NCI-H2227 (cell line): Measurements from ENCODE around the gene KIF13A.
A peak's percentile ranks its signal among the peaks of the same experiment; 100 is the strongest.

Source experiments
- DNase-seq: peaks from one replicate; lab custom pipeline; 2025; ENCODE audit not compliant: unreplicated experiment; lab: John Stamatoyannopoulos, UW

KIF13A gene

DNA sequence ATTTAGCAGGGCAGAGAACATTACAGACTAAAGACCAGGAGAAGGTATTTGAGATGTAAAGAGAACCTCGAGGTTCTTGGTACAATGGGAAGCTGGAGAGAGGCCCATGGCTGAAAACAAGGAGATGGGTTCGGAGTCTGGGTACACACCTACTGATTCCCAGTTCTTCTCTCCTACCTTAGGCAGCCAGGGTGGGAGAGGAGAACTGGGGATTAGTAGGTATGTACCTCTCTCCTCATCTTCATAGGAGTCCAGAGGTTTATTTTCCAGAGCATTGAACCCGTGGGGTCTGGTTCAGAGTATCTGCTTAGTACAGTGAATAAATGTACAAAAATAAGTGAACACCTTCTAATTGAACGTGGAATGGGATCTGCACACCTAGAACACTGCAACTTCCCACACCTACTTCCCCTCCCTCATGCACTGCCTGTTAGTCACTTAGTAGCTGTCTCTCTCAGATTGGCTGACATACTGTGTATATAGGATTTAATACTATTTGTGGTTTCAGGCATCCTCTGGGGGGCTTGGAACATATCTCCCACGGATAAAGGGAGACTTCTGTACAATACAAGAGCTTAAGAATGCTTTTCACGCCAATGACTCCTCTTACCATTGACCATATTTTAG lies 257.2 kb downstream of the KIF13A start:
- no peak for DNase-seq

- no peak for DNase-seq
These were observed 258.0 kb downstream of the KIF13A start for GRCh38 chr6:17729223-17730077.

DNA sequence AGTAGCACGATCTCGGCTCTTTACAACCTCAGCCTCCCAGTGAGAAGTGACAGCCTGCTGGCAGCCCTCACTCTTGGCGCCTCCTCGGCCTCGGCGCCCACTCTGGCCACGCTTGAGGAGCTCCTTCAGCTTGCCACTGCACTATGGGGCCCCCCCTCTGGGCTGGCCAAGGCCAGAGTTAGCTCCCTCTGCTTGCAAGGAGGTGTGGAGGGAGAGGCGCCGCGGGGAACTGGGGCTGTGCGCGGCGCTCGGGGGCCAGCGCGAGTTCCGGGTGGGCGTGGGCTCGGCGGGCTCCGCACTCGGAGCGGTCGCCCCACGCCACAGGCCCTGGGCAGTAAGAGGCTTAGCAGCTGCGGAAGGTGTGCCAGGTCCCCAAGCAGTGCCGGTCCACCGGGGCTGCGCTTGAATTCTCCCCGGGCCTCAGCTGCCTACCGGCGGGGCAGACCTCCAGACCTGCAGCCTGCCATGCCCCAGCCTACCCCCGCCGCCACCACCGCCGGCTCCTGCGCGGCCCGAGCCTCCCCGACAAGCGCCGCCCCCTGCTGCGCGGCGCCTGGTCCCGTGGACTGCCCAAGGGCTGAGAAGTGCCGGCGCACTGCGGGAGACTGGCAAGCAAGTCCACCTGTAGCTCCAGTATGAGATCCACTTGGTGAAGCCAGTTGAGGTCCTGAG lies 258.7 kb downstream of the KIF13A start:
- no peak for DNase-seq

GRCh38 chr6:17725083-17725482 lies 262.4 kb downstream of the KIF13A start:
- peak; percentile 69 for DNase-seq

GRCh38 chr6:17724341-17724740 lies 263.1 kb downstream of the KIF13A start:
- DNase-seq, result no peak

GRCh38 chr6:17721671-17722070 lies 265.8 kb downstream of the KIF13A start:
- no peak for DNase-seq

- no peak for DNase-seq
These were observed 268.0 kb downstream of the KIF13A start for GRCh38 chr6:17719323-17720041.

DNA sequence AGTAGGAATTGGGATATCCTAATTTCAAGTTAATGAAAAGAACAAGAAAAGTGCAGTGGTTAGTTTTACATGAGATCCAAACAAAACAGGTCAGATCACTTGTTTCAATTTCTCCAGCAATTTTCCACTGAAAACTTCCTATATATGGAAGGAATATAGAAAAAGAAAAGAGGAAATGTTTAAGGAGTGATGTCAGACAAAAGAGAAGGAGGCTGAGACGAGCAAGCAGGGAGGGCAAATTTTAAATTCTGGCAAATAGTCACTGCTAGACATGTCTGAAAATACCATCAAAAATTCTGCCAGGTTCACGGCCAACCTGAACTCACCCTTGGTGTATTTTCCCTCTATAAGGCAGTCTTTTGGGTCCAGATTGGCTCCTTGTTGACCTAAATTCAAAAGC lies 271.2 kb downstream of the KIF13A start:
- DNase-seq, result no peak

- no peak for DNase-seq
These were observed 272.3 kb downstream of the KIF13A start for GRCh38 chr6:17714879-17715851.

- no peak for DNase-seq
These were observed 273.3 kb downstream of the KIF13A start for GRCh38 chr6:17714177-17714576.

- no peak for DNase-seq
These were observed 274.9 kb downstream of the KIF13A start for GRCh38 chr6:17712576-17712975.

GRCh38 chr6:17710331-17710730 lies 277.1 kb downstream of the KIF13A start:
- no peak for DNase-seq

DNA sequence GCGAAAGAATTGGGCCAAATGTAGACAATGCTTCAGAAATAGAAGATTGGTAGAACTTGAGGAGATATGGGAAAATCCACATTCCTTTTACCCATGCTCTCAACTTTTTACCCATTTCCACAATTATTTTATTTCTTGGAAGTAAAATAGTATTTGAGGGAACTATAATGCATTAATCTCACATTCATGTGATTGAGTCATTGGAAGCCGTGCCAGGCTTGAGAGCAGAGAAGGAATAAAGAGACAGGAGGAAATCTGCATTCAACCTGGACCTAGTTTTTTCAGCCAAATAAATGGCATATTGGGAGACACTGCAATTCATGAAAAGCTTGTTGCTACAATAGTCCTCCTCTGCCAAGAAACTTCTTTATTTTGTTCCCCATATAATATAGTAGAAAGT lies 278.0 kb downstream of the KIF13A start:
- no peak for DNase-seq
